Stimulated activated CD4-positive, alpha-beta T cell treated with anti-CD3 and anti-CD28 coated beads, Interleukin-15, amount 100 ng/mL, for 24 hours (primary cell): ENCODE measurements around the gene CFAP126.
"Not testable (repeated sequence)": the region's sequence is repeated elsewhere in the genome, so short reads cannot be mapped to it uniquely, and the experiment has no call there.

Experiments
- DNase-seq: peaks from one replicate; pipeline ENCODE4 v3.0.0-alpha.2; 2020

Gene CFAP126, protein sequence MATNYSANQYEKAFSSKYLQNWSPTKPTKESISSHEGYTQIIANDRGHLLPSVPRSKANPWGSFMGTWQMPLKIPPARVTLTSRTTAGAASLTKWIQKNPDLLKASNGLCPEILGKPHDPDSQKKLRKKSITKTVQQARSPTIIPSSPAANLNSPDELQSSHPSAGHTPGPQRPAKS

DNA sequence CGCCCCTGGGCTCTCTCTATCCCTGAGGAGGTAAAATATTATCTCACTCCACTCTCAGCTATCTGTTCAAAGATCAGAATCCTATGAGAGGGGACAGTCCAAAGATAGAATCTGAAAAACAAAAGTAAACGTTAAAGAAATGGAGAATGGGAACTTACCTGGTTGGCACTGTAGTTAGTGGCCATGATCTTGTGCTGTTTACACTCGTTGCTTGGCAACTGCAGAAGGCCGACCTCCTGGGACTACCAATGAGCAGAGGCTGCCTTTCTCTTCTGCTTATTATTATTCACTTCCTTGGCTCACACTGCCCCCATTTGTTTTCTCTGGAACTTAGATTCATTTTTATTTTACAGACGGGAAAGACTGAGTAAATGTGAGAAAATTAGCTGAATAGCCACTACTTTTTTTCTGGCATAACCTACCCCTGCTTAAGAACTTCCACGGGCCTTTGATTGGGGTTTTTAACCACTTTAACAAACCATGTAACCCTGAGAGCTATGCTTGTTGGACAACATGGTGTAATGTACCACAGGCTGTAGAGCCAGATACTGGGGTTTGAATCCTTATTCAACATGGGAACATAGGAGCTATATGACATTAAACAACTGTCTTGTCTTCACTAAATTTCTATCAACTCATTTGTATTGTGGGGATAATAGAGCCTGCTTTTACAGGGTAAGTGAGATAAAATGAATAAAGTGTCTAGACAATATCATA, at the start of gene CFAP126:
TSS of gene CFAP126 (minus strand) at position 193 of the 717 bp plus-strand sequence. CDS start at position 185, 8 bp downstream.
- peak; percentile 39 for DNase-seq

DNA sequence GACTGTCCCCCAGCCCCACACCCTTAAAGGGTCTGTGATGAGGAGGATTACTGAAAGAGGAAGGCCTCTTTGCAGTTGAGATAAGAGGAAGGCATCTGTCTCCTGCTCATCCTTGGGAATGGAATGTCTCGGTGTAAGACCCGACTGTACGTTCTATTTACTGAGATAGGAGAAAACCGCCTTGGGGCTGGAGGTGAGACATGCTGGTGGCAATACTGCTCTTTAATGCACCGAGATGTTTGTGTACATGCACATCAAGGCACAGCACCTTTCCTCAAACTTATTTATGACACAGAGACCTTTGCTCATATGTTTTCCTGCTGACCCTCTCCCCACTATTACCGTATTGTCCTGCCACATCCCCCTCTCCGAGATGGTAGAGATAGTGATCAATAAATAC, 45.4 kb upstream of the CFAP126 start:
- not testable (repeated sequence) for DNase-seq

DNA sequence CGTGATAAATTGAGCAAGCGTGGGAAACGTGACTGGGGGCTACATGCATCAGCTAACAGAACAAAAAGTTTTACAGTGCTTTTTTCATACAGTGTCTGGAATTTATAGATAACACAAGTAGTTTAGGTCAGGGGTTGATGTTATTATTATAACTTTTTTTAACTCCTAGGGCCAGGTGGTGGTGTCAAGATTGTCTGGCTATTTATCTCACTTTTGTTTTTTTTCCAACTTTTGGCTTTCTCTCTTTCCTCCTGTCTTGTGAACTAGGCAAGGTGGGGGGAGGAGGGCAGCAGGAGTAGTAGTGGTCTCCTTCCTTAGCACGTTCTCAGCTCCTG, 42.9 kb upstream of the CFAP126 start:
- DNase-seq: not testable (repeated sequence)

DNA sequence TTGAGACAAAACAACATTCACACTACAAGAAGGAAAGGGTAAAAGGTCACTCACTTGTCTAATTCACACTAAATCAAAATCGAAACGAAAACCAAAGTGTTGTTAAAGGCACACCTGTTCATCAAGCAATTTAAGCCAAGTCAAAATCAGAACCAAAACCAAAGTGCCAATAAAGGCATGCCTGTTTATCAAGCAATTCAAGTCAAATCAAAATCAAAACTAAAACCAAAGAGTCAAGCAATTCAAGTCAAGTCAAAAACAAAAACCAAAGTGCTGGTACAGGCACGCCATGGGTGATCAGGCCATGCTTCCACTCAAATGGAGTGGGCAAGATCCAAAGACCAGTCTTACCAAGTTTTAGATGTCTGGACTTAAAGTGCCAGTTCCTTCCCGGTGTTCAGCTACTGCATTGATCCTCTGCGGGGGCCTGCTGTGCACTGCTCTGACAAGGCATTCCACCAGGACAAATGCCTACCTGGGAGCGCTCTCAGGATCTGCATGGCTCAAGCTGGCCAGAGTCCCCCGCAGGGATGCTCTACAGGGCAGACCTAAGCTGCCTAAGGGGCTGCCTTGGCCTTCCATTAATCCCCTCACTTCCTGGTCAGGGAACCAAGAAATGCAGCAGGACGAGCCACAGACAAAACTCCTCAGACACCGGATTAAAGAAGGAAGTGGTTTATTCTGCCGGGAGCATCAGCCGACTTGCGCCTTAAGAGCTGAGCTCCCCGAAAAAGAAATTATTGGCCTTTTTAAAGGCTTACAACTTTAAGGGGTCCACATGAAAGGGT, 42.4 kb upstream of the CFAP126 start:
- peak; percentile 30 for DNase-seq

DNA sequence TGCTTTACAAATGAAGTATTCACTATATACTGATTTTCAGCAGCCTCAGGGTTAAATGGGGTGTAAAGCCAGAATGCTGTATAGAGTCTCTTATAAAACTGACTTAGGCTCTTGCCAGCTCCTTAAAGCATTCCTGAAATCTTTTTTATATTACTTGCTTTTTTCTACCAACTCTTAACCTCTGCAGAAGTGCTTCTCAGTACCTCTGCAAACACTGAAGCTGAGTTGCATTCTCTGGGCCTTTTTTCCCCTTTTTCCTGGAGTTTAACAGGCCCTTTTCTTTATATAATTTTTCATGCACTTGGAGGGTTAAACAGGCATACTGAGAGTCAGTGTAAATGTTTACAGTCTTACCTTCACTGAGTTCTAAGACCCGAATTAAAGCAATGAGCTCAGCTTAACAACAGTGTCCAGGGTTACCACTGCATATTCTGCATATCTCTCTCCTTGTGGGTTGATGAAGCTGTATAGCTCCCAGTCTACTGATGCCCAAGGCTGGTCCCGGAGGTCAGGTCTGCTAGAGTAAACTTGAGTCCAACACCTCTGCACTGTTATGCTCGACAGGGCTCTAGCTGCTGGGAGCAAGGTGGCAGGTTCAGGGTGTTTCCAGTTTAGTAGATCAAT, 40.9 kb upstream of the CFAP126 start:
- no peak for DNase-seq

DNA sequence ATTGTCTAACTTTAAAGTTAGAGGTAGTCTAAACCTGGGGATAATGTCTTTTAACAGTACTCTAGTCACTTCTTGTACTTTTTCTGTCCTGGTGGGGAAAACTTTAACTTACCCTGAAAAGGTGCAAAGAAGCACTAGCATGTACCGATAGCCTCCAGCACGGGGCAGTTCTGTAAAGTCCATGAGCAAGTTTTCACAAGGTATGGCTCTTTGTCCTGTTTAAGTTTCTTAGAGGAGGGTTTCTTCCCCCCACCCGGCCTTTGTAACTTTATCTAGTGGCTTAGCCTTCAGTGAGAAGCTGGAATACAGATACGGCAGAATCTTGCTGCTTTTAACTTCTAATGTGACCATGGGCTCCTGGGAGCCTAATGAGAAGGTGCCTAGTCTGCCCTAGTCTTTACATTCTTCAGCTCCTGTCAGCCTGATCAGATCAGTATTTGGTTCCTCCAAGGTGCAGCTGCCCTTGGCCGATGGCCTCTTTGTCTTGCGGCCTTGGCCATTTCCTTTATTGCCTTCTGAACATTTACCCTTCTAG, 39.8 kb upstream of the CFAP126 start:
- no peak for DNase-seq

DNA sequence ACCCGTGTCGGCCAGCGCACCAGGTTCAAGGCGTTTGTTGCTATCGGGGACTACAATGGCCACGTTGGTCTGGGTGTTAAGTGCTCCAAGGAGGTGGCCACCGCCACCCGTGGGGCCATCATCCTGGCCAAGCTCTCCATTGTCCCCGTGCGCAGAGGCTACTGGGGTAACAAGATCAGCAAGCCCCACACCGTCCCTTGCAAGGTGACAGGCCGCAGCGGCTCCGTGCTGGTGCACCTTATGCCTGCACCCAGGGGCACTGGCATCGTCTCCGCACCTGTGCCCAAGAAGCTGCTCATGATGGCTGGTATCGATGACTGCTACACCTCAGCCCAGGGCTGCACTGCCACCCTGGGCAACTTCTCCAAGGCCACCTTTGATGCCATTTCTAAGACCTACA, 38.9 kb upstream of the CFAP126 start:
- DNase-seq: not testable (repeated sequence)

DNA sequence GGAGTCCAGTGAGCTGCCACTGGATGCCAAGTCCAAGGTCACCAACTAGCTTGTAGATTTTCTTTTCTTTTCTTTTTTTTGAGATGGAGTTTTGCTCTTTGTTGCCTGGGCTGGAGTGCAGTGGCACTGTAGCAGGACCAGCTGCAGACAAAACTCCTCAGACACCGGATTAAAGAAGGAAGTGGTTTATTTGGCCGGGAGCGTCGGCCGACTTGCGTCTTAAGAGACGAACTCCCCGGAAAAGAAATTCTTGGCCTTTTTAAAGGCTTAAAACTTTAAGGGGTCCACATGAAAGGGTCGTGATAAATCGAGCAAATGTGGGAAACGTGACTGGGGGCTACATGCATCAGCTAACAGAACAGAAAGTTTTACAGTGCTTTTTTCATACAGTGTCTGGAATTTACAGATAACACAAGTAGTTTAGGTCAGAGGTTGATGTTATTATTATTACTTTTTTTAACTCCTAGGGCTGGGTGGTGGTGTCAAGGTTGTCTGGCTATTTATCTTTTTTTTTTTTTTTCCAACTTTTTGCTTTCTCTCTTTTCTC, 36.4 kb upstream of the CFAP126 start:
- DNase-seq: no peak

DNA sequence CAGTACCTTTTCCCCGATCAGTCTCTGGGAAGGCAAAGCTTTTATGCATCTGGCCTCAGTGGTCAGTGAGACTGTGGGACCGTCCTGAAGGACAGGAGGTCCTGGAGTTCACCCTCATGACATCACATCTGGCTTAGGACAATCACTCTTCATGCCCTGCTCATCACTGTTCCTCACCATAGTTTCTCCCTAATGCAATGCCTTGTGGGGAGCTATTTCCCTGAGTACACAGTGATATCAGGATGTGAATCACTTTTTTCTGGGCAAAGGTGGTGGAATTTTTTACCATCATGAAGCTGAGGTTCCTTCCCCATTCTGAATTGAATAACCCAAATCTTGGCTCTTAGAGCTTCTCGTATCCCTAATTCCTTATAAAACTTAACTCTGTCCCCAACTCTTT, 34.8 kb upstream of the CFAP126 start:
- no peak for DNase-seq

DNA sequence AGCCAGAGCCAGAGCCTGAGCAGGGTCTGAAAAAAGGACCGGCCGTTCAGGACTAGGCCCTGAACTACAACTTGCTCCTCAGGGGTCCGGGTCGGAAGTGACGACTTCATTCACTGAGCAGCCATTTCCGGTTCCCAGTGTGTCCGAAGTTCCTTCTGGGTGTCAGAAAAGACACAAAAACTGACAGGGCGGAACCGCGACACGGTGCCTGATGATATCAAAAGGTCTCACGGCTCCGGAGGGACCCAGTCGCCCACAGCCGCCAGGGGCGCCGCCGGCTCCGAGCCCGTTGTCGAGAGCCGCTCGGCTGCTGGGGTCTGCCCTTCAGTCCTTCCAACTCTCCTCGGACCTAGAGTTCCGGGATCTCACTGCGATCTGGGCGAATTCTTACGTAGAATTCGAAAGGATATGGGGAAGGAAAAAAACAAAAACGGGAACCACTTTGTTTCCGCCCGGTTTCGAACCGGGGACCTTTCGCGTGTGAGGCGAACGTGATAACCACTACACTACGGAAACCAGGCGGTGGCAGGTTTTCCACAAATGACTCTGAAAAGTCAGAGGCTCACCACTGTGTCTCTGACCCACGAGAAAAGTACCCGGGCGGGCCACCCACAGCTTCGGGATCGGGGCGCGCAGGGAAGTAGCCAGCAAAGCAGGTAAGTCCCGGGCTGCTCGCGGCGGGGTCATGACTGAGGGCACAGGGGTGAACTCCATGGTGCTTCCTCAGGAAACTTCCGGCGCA, 31.8 kb upstream of the CFAP126 start:
- DNase-seq: peak; percentile 91

DNA sequence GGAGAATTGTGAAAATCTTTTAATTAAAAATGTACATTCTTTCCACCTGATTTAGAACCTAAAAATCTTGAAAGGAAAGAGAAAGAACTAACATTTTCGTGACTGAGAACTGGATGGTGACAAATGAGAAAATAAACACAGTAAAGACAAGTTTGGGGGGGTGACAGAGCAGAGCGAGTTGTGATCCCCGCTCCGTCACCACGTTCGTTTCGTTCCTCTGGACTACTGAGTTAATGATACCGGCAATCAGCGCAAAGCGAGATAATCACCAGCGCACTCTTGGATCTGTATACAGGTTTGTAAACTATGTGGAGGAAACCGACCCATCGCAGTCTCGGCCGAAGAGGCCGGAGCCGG, 31.2 kb upstream of the CFAP126 start:
- DNase-seq: no peak

DNA sequence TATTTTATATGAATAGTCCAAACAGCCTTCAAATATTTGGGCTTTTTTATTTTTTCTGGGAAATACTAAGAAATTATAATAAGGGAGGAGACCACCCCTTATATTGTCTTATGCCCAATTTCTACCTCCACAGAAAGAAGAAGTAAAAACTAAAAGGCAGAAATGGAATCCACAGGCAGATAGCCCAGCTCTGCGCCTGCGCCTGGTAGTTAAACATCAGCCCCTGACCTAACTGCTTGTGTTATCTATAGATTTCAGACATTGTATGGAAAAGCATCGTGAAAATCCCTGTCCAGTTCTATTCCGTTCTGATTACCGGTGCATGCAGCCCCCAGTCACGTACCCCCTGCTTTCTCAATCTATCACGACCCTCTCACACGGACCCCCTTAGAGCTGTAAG, 29.4 kb upstream of the CFAP126 start:
- DNase-seq: not testable (repeated sequence)

DNA sequence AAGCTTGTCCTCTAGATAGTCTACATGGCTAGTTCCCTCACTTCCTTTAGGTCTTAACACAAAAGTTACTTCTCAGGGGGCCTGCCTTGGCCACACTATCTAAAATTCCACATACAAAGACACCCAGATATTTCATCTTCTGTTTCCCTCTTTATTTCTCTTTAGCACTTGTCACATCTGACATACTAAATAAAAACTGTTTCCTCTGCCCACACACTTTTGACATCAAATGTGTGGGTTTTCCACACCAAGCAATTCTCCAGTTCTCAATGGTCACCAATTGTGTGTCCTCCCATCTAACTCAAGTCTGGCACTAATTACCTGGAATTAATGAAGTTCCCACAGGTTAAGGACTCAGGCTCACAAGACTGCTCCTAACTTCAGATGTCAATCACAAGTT, 25.5 kb upstream of the CFAP126 start:
- DNase-seq: no peak

DNA sequence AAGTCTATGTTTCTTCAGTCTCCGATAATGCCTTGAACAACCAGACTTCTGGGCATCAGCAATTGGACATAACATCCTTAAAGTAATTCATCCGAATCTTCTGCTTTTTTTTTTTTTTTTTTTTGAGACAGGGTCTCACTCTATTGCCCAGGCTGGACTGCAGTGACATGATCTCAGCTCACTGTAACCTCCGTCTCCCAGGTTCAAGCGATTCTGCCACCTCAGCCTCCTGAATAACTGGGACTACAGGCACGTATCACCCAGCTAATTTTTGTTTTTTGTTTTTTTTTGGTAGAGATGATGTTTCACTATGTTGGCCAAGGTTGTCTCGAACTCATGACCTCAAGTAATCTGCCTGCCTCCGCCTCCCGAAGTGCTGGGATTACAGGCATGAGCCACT, 23.9 kb upstream of the CFAP126 start:
- DNase-seq: no peak

DNA sequence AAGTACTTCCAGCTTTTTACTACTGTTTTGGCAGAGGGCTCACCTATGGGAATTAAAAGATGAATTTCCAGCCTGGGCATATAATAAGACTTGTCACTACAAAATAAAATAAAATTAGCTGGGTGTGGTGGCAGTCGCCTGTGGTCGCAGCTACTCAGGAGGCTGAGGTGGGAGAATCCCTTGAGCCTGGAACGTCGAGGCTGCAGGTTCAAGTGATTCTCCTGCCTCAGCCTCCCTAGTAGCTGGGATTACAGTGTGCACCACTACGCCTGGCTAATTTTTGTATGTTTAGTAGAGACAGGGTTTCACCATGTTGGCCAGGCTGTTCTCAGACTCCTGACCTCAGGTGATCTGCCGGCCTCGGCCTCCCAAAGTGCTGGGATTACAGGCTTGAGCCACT, 23.5 kb upstream of the CFAP126 start:
- not testable (repeated sequence) for DNase-seq

DNA sequence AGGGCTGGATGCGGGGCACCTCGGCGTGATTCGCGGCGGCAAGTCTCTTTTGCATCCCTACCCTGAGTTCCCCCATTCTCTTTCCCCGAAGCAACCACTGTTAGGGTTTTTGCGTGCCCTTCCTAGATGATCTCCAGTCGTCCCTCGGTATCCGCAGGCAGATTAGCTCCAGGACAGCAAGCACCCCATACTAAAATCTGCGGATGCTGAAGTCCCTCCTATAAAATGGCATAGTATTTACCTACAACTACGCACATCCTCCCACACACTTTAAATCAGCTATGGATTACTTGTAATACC, 22.8 kb upstream of the CFAP126 start:
- DNase-seq: no peak

DNA sequence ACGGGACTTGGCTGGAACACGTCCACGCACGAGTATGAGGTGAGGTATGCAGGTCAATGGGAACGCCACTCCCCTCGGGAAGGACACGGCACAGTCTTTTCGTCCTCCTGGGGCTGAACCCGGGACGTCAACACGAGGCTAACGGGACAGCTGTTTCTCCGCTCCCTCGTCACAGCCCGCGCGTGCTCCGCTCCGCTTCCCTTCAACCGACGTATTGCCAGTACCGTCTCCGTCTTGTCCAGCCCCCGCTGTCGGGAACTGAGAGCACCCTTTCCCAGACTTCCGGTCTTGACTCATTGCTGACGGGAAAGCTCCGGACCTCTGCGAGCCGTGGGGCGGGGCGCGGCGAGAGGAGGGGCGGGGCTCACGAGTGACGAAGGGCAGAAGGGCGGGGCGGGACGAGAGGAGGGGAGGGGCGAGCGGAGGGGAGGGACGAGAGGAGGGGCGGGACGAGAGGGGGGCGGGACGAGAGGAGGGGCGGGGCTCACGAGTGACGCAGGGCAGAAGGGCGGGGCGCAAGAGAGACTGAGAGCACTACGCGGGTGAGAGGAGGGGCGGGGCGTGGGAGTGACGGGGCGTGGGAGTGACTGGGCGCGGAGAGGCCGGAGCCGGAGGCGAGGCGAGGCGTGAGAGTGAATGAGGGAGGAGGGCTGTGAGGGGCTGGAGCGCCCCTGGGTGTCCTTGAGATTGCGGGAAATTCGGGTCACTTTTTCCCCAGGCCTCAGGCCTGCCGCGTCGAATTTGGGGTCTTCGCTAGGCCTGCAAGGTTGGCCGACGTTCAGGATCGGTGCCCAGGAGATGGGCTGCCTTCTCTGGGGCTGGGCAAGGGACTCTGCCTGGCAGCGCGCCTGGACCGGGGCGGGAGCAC, 22.2 kb upstream of the CFAP126 start:
- peak; percentile 94 for DNase-seq

DNA sequence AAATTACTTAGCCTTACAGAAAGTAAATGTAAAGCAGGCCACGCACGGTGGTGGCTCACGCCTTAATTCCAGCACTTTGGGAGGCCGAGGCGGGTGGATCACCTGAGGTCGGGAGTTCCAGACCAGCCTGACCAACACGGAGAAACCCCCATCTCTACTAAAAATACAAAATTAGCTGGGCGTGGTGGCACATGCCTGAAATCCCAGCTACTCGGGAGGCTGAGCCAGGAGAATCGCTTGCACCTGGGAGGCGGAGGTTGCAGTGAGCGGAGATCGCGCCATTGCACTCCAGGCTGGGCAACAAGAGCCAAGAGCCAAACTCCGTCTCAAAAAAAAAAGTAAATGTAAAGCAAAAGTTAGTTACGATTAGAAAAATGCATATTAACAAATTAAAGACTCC, 21.5 kb upstream of the CFAP126 start:
- not testable (repeated sequence) for DNase-seq

DNA sequence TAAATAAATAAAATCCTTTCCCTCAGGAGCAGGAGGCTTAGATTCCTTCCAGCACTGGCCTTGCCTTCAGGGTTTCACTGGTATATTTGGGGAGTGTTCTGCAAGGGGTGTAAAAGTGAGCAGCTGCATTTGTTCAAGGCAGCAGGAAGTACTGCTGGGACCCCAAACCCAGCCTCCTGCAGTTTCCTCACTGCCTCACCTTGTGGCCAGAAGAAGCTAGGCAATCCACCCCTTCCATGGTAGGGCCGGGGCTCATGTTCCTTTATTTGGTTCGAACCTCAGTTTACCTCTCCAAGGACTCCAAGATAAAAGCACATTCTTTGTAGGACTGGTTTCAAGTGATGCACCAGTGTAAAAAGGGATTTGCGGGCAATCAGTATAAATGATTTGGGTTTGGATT, 21.0 kb upstream of the CFAP126 start:
- no peak for DNase-seq

DNA sequence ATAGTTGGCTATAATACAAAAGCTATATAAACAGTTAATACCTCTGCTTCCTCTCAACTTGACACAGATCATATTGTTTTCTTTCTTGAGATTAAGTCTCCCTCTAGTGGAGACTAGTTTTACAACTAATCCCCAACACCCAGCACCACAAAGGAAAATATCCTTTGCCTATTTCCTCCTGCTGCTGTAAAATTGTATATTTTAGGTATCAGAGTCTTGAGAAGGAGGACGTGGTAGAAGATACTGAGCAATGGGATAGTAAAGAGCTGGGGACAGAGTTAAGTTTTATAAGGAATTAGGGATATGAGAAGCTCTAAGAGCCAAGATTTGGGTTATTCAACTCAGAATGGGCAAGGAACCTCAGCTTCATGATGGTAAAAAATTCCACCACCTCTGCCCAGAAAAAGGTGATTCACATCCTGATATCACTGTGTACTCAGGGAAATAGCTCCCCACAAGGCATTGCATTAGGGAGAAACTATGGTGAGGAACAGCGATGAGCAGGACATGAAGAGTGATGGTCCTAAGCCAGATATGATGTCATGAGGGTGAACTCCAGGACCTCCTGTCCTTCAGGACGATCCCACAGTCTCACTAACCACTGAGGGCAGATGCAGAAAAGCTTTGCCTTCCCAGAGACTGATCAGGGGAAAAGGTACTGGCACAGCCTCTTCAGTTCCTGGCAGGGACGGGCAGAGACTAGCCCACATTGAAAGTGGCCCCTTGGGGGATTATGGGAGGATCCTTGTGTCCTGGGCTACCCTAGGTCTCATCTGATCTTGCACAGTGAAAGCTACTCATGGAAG, 14.7 kb upstream of the CFAP126 start:
- DNase-seq: no peak

DNA sequence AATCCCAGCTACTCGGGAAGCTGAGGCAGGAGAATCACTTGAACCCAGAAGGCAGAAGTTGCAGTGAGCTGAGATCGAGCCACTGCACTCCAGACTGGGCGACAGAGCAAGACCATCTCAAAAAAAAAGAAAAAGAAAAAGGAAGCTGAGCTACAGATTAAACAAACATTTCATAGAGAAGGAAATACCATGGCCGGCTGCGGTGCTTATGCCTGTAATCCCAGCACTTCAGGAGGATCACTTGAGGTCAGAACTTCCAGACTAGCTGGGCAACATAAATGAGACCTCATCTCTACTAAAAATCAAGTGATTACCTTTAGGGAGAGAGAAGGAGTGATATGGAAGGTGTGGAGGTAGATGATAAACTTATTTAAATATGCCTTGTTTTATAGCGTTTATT, 14.0 kb upstream of the CFAP126 start:
- no peak for DNase-seq
